BE2C (cell line): ENCODE results near the gene MPPE1.

Source experiments
- DNase-seq: peaks from one replicate; pipeline ENCODE4 v3.0.0-alpha.2; 2020
- H3K27me3 ChIP-seq: fragments of 250-450 bp; sonication (Bioruptor Pico); 2 replicates; pipeline ENCODE4 v1.5.1; 2020; ENCODE audit warnings: mild to moderate bottlenecking
- H3K36me3 ChIP-seq: fragments of 250-450 bp; sonication (Bioruptor Pico); 2 replicates; pipeline ENCODE4 v1.5.1; 2020; ENCODE audit warnings: mild to moderate bottlenecking
- H3K4me1 ChIP-seq: fragments of 250-450 bp; sonication (Bioruptor Pico); 2 replicates; pipeline ENCODE4 v1.5.1; 2020
- H3K4me3 ChIP-seq: 2 replicates; pipeline ENCODE4 v1.5.1; 2011; ENCODE audit warnings: low read depth, low read length
- H3K9me3 ChIP-seq: fragments of 250-450 bp; sonication (Bioruptor Pico); 2 replicates; pipeline ENCODE4 v1.5.1; 2020
- CTCF ChIP-seq: IDR thresholded peaks from 2 replicates; pipeline ENCODE4 v1.5.1; 2012; ENCODE audit warnings: mild to moderate bottlenecking, low read depth, low read length

MPPE1 gene

GRCh38 chr18:11839556-11839955 lies 68.6 kb downstream of the MPPE1 start:
- no peak for DNase-seq

DNA sequence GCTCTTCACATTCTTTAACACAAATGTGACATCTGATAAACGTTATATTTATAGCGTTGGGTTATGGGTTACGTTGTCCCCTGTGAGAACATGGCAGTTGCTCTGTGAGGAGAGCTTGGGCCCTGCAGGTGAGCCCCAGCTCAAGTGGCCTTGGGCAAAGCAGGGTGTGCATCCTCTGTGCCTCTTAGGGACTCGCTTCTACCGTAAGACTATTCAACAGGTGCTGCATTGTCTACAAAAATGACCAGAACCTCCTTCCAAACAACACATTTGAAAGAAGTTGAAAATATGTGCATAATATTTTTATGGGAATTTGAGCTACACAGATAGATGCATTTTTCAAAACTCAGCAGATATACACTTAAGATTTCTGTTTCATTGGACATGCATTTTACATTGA lies 73.3 kb downstream of the MPPE1 start:
- no peaks in the 10 kb centered on the region for H3K27me3 ChIP-seq
- no peak for DNase-seq
- no peaks in the 10 kb centered on the region for H3K4me1 ChIP-seq
- H3K9me3 ChIP-seq: no peaks in the 10 kb centered on the region
- no peak for TF ChIP-seq CTCF
- no peaks in the 10 kb centered on the region for H3K36me3 ChIP-seq
- H3K4me3 ChIP-seq: no peak overlapping the region

More at GRCh38 chr18:11839556-11839955, 68.6 kb downstream of the MPPE1 start:
- H3K27me3 ChIP-seq: no peaks in the 10 kb centered on the region
- no peak for TF ChIP-seq CTCF
- H3K4me3 ChIP-seq: no peak overlapping the region
- H3K4me1 ChIP-seq: no peaks in the 10 kb centered on the region
- H3K9me3 ChIP-seq: no peaks in the 10 kb centered on the region
- no peaks in the 10 kb centered on the region for H3K36me3 ChIP-seq
